Keratinocyte (primary cell): ENCODE measurements around the gene IARS1. TPM values are rescaled to one million over a fixed set of nuclear protein-coding genes. Genes with fewer than 3 reads are reported as not detected.

ENCODE experiments used
- DNase-seq: peaks from one replicate; pipeline ENCODE4 v3.0.0-alpha.2; 2011; ENCODE audit warnings: low read depth, missing footprints, low spot score
- FAIRE-seq: peaks from 2 replicates; lab custom pipeline; 2011; peaks lifted over from hg19 to GRCh38; lab: Jason Lieb, UNC
- H2AFZ ChIP-seq: 2 replicates; pipeline ENCODE4 v1.6.0; 2012; ENCODE audit warnings: low read length, control low read depth, inconsistent platforms; ENCODE audit not compliant: control insufficient read depth
- H3K27ac ChIP-seq: 2 replicates; pipeline ENCODE4 v1.5.1; 2011; ENCODE audit warnings: low read length; ENCODE audit not compliant: control insufficient read depth, insufficient read depth
- H3K27me3 ChIP-seq: 3 replicates; pipeline ENCODE4 v1.6.0; 2011; ENCODE audit warnings: low read length; ENCODE audit not compliant: control insufficient read depth, insufficient read depth; ENCODE audit errors: extremely low read depth
- H3K36me3 ChIP-seq, 2 experiments: 2 replicates in 1 of 2; 3 replicates in 1 of 2; pipeline ENCODE4 v1.5.1; 2011; ENCODE audit warnings: low read length in 2 of 2, mild to moderate bottlenecking in 1 of 2; ENCODE audit not compliant: control insufficient read depth in 2 of 2, insufficient read depth in 2 of 2; ENCODE audit errors: extremely low read depth in 1 of 2
- H3K4me1 ChIP-seq: 3 replicates; pipeline ENCODE4 v1.5.1; 2011; ENCODE audit warnings: low read length; ENCODE audit not compliant: control insufficient read depth, insufficient read depth; ENCODE audit errors: extremely low read depth
- H3K4me2 ChIP-seq: 3 replicates; pipeline ENCODE4 v1.6.0; 2011; ENCODE audit warnings: low read depth, low read length; ENCODE audit not compliant: control insufficient read depth, insufficient read depth; ENCODE audit errors: extremely low read depth
- H3K4me3 ChIP-seq, 3 experiments: fragments of 200-600 bp in 1 of 3; sonication (generic) in 1 of 3; 2 replicates in 2 of 3; 3 replicates in 1 of 3; pipeline ENCODE4 v1.5.1; 2011 to 2016; ENCODE audit warnings: low read length in 3 of 3, mild to moderate bottlenecking in 3 of 3, control low read depth in 2 of 3, inconsistent platforms in 1 of 3, low read depth in 1 of 3, mixed read lengths in 1 of 3, mixed run types in 1 of 3, moderate library complexity in 1 of 3; ENCODE audit not compliant: control insufficient read depth in 2 of 3, insufficient read depth in 2 of 3; ENCODE audit errors: extremely low read depth in 1 of 3
- H3K79me2 ChIP-seq: 2 replicates; pipeline ENCODE4 v1.6.0; 2012; ENCODE audit warnings: low read length; ENCODE audit not compliant: control insufficient read depth, insufficient read depth
- H3K9ac ChIP-seq: 3 replicates; pipeline ENCODE4 v1.6.0; 2011; ENCODE audit warnings: low read length; ENCODE audit not compliant: control insufficient read depth, insufficient read depth; ENCODE audit errors: extremely low read depth
- H3K9me1 ChIP-seq: 3 replicates; pipeline ENCODE4 v1.6.0; 2011; ENCODE audit warnings: low read length; ENCODE audit not compliant: control insufficient read depth, insufficient read depth; ENCODE audit errors: extremely low read depth
- H3K9me3 ChIP-seq: 2 replicates; pipeline ENCODE4 v1.5.1; 2012; ENCODE audit warnings: low read depth, low read length; ENCODE audit not compliant: control insufficient read depth
- H4K20me1 ChIP-seq: 3 replicates; pipeline ENCODE4 v1.6.0; 2011; ENCODE audit warnings: low read length; ENCODE audit not compliant: control insufficient read depth, insufficient read depth; ENCODE audit errors: extremely low read depth
- EZH2 ChIP-seq: IDR thresholded peaks from one replicate; pipeline ENCODE4 v1.6.1; 2012; ENCODE audit warnings: inconsistent platforms, mild to moderate bottlenecking, low read length, moderate library complexity
- dilution Hi-C: fragments of 300-500 bp; cut with MboI; formaldehyde crosslinking; loops from one replicate; pipeline ENCODE4 v1.7.0; 2020; ENCODE audit warnings: low sequenced_read_pairs; ENCODE audit not compliant: extremely low pct_ligation_motif_present
- polyA plus RNA-seq, 5 experiments: library from polyadenylated mRNA; depleted of rRNA in 3 of 5; stranded (reverse) in 3 of 5; stranded (forward) in 1 of 5; unstranded in 1 of 5; fragments of >200 nt; gene quantifications; 1 replicate in 1 of 5; 2 replicates in 3 of 5; 3 replicates in 1 of 5; pipeline versions ENCODE4 v1.2.1 to v1.2.3, GENCODE V29; 2011 to 2012; ENCODE audit warnings: missing spikeins in 2 of 5, low read depth in 1 of 5, low replicate concordance in 1 of 5
- TF ChIP-seq, protein P1 (sequence below), 3 experiments: IDR thresholded peaks in 1 of 3; conservative IDR thresholded peaks in 1 of 3; optimal IDR thresholded peaks in 1 of 3; 2 replicates in 2 of 3; 3 replicates in 1 of 3; pipeline versions ENCODE3 to v1.5.1; 2011; ENCODE audit warnings: low read length in 3 of 3, mild to moderate bottlenecking in 3 of 3, moderate library complexity in 2 of 3, control low read depth in 1 of 3, inconsistent platforms in 1 of 3; ENCODE audit not compliant: insufficient read depth in 2 of 3; ENCODE audit errors: extremely low read depth in 1 of 3

IARS1 gene
- polyA plus RNA-seq, 1 donor (not counting 4 experiments of a cell fraction or from before 2014, with no cell fraction given): 88.4 TPM

GRCh38 chr9:92313624-92314012 is 20.1 kb upstream of the IARS1 start:
- Histone ChIP-seq H3K36me3 (peaks cover 17 to 30% of the 10 kb centered on the region in 2 experiments), H3K4me2 (peak overlapping the region; percentile 55), H3K79me2 (peaks cover 13% of the 10 kb centered on the region), H3K27me3 (no peaks in the 10 kb centered on the region), H3K4me1 (peaks cover 13% of the 10 kb centered on the region), H3K9me1 (peaks cover 3% of the 10 kb centered on the region), H3K9ac (no peak overlapping the region), H3K27ac (peak overlapping the region; percentile 59), H2AFZ (no peak overlapping the region), H3K4me3 (no peak overlapping the region), H3K9me3 (no peaks in the 10 kb centered on the region), H4K20me1 (no peaks in the 10 kb centered on the region)
- dilution Hi-C loops: no loop called here
- DNase-seq (no peak), FAIRE-seq (no peak)
- TF ChIP-seq, protein P1, sequence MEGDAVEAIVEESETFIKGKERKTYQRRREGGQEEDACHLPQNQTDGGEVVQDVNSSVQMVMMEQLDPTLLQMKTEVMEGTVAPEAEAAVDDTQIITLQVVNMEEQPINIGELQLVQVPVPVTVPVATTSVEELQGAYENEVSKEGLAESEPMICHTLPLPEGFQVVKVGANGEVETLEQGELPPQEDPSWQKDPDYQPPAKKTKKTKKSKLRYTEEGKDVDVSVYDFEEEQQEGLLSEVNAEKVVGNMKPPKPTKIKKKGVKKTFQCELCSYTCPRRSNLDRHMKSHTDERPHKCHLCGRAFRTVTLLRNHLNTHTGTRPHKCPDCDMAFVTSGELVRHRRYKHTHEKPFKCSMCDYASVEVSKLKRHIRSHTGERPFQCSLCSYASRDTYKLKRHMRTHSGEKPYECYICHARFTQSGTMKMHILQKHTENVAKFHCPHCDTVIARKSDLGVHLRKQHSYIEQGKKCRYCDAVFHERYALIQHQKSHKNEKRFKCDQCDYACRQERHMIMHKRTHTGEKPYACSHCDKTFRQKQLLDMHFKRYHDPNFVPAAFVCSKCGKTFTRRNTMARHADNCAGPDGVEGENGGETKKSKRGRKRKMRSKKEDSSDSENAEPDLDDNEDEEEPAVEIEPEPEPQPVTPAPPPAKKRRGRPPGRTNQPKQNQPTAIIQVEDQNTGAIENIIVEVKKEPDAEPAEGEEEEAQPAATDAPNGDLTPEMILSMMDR (optimal IDR thresholded peaks at IDR 0.05 in 1 of 3, IDR thresholded peaks at IDR 0.05 in 1 of 3, conservative IDR thresholded peaks at IDR 0.05 in 1 of 3; ENCODE audit: extremely low read depth in 1 of 3, insufficient read depth in 2 of 3, low read length in 3 of 3): no peak
- TF ChIP-seq EZH2: no peak

GRCh38 chr9:92312887-92313623 is 19.6 kb upstream of the IARS1 start:
- dilution Hi-C loops: no loop called here
- H3K9me1 ChIP-seq: peaks cover 3% of the 10 kb centered on the region
- peaks cover 19 to 36% of the 10 kb centered on the region in 2 experiments for H3K36me3 ChIP-seq
- no peaks in the 10 kb centered on the region for H3K9me3 ChIP-seq
- H4K20me1 ChIP-seq: no peaks in the 10 kb centered on the region
- peaks cover 13% of the 10 kb centered on the region for H3K79me2 ChIP-seq
- H3K4me3 ChIP-seq: peak overlapping the region in 2 of 3 experiments; percentile 6 to 50
- TF ChIP-seq EZH2: no peak
- TF ChIP-seq, protein P1 (optimal IDR thresholded peaks at IDR 0.05 in 1 of 3, IDR thresholded peaks at IDR 0.05 in 1 of 3, conservative IDR thresholded peaks at IDR 0.05 in 1 of 3; ENCODE audit: extremely low read depth in 1 of 3, insufficient read depth in 2 of 3, low read length in 3 of 3): no peak
- H3K27ac ChIP-seq: peak overlapping the region; percentile 59
- no peaks in the 10 kb centered on the region for H3K27me3 ChIP-seq
- H3K4me1 ChIP-seq: peaks cover 13% of the 10 kb centered on the region
- H3K4me2 ChIP-seq: peak overlapping the region; percentile 55
- no peak overlapping the region for H3K9ac ChIP-seq
- no peak for DNase-seq
- FAIRE-seq: peak; percentile 83
- H2AFZ ChIP-seq: no peak overlapping the region
